ENCODE measurements around the gene CCDC102A. TPM values are rescaled to one million over a fixed set of nuclear protein-coding genes. Genes with fewer than 3 reads are reported as not detected.

CCDC102A gene
- total and polyA plus RNA-seq, 10 of the 15 experiments (the other 5 are each of a cell fraction or from before 2014, with no cell fraction given) = 0.03 to 5.9 (median 2.4) TPM

DNA sequence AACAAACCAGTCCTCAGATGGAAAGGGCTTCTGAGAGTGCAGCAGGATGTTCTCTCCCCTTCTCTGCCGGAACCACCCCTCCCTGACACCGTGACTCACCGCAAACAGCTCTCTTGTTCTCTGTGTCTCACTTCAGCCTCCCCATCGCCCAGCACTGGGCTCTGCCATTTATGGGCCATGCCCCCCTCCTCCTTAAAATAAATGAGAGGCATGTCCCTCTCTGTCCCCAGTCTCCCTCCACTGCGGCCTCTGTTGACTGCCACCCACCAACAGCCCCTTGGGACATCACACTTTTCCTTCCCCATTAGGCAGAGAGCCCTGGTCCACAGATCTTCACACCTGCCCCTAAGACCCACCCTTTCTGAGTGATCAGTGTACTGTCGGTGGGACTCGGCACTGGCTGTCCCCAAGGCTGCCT, 6.3 kb downstream of the CCDC102A start:
- RAD21 ChIA-PET (ENCODE audit: unreplicated experiment) = interaction anchor here (1.0 to 1.6 kb wide), 3 partner anchors 11 to 54 kb away, joined by 3 to 4 read pairs (median 3); partner anchors contain the start of gene ADGRG5
- FAIRE-seq (peak; percentile 80), ATAC-seq (peak; percentile 85), DNase-seq (ENCODE audit: low read depth, low spot score) (no peak)
- WGBS (ENCODE audit: insufficient coverage, insufficient replicate concordance, low lambda C conversion rate, missing lambda C conversion rate) = 3% methylated on average over 7 of the region's 7 CpGs
- H2AFZ ChIP-seq (ENCODE audit: control insufficient read depth, low read depth, low read length) = 0 out of 2 replicates have a peak overlapping the region, but pooled peaks have one; percentile 5
- BruUV-seq (replicated peaks) = no TSS peak
- in situ Hi-C loops (cut with MboI) (no loop called here), intact Hi-C loops (cut with micrococcal nuclease; ENCODE audit: unreplicated experiment) (no loop called here)
- no peaks in the 10 kb centered on the region for H3K9me3 ChIP-seq (replicated peaks; ENCODE audit: control insufficient read depth, insufficient read depth, low read length)
- peak overlapping the region; percentile 21 for H3K27ac ChIP-seq (ENCODE audit: control insufficient read depth, insufficient read depth)
- POLR2A ChIA-PET = interaction anchor here (0.8 kb wide), 1 partner anchor 12 kb away, joined by 4 read pairs; the partner anchor contains the start of gene ADGRG5
- peak overlapping the region; percentile 17; the same call in 1 of the 2 replicates for H3K4me3 ChIP-seq
- CTCF ChIA-PET = interaction anchor here (1.8 to 2.5 kb wide), 2 partner anchors 10 to 113 kb away, joined by 6 to 16 read pairs; no protein-coding TSS in a partner anchor
- H3K27me3 ChIP-seq (replicated peaks in 1 of 2; ENCODE audit: control insufficient read depth in 2 of 2, insufficient read depth in 2 of 2, low read length in 1 of 2) = no peaks in the 10 kb centered on the region
- H4K20me1 ChIP-seq (ENCODE audit: control insufficient read depth, insufficient read depth) = no peaks in the 10 kb centered on the region
- H3K36me3 ChIP-seq (ENCODE audit: control insufficient read depth in 2 of 2, insufficient read depth in 2 of 2, low read length in 1 of 2) = no peaks in the 10 kb centered on the region; a peak in 1 of 4 replicates
- peaks cover 4% of the 10 kb centered on the region for H3K79me2 ChIP-seq (ENCODE audit: control insufficient read depth, insufficient read depth, low read length)
- no peak overlapping the region for H3K9ac ChIP-seq (ENCODE audit: control insufficient read depth, insufficient read depth, low read length)
- peaks cover 37% of the 10 kb centered on the region for H3K4me1 ChIP-seq (ENCODE audit: control insufficient read depth, insufficient read depth, low read length)
- H3K4me2 ChIP-seq (ENCODE audit: control insufficient read depth, insufficient read depth) = peak overlapping the region; percentile 78
- SMC1A ChIA-PET (ENCODE audit: uncharacterized antibody, unreplicated experiment) = interaction anchor here (1.0 to 3.2 kb wide), 3 partner anchors 9 to 13 kb away, joined by 3 to 14 read pairs (median 4); partner anchors contain the start of gene ADGRG5
- TF ChIP-seq ZNF207 (IDR thresholded peaks at IDR 0.05; ENCODE audit: borderline replicate concordance) (no peak), CHD1 (IDR thresholded peaks at IDR 0.05; ENCODE audit: low read depth, low read length) (no peak), EED (IDR thresholded peaks at IDR 0.05; ENCODE audit: low read depth) (no peak), ZNF622 (IDR thresholded peaks at IDR 0.05) (no peak), CHD2 (IDR thresholded peaks at IDR 0.05; ENCODE audit: borderline replicate concordance, low read depth, low read length) (no peak), IKZF2 (IDR thresholded peaks at IDR 0.05) (peak; percentile 56 to 63), SMC3 (IDR thresholded peaks at IDR 0.05; ENCODE audit: borderline replicate concordance, low read length) (no peak), PAX8 (IDR thresholded peaks at IDR 0.05) (no peak), MEF2B (IDR thresholded peaks at IDR 0.05; ENCODE audit: partially characterized antibody, poor library complexity, severe bottlenecking) (peak; percentile 83), ASH2L (IDR thresholded peaks at IDR 0.05; ENCODE audit: borderline replicate concordance, low read depth) (no peak), NR2C2 (IDR thresholded peaks at IDR 0.05; ENCODE audit: borderline replicate concordance, control insufficient read depth, insufficient read length, low read depth) (no peak), GATAD2B (conservative IDR thresholded peaks at IDR 0.05; ENCODE audit: low read depth) (no peak), IKZF1 (conservative IDR thresholded peaks at IDR 0.05) (peak; percentile 56; the same call in 1 of the 2 replicates)
- TF ChIP-seq, protein P1, sequence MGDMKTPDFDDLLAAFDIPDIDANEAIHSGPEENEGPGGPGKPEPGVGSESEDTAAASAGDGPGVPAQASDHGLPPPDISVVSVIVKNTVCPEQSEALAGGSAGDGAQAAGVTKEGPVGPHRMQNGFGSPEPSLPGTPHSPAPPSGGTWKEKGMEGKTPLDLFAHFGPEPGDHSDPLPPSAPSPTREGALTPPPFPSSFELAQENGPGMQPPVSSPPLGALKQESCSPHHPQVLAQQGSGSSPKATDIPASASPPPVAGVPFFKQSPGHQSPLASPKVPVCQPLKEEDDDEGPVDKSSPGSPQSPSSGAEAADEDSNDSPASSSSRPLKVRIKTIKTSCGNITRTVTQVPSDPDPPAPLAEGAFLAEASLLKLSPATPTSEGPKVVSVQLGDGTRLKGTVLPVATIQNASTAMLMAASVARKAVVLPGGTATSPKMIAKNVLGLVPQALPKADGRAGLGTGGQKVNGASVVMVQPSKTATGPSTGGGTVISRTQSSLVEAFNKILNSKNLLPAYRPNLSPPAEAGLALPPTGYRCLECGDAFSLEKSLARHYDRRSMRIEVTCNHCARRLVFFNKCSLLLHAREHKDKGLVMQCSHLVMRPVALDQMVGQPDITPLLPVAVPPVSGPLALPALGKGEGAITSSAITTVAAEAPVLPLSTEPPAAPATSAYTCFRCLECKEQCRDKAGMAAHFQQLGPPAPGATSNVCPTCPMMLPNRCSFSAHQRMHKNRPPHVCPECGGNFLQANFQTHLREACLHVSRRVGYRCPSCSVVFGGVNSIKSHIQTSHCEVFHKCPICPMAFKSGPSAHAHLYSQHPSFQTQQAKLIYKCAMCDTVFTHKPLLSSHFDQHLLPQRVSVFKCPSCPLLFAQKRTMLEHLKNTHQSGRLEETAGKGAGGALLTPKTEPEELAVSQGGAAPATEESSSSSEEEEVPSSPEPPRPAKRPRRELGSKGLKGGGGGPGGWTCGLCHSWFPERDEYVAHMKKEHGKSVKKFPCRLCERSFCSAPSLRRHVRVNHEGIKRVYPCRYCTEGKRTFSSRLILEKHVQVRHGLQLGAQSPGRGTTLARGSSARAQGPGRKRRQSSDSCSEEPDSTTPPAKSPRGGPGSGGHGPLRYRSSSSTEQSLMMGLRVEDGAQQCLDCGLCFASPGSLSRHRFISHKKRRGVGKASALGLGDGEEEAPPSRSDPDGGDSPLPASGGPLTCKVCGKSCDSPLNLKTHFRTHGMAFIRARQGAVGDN (IDR thresholded peaks at IDR 0.05) = no peak
- TF ChIP-seq, protein P2, sequence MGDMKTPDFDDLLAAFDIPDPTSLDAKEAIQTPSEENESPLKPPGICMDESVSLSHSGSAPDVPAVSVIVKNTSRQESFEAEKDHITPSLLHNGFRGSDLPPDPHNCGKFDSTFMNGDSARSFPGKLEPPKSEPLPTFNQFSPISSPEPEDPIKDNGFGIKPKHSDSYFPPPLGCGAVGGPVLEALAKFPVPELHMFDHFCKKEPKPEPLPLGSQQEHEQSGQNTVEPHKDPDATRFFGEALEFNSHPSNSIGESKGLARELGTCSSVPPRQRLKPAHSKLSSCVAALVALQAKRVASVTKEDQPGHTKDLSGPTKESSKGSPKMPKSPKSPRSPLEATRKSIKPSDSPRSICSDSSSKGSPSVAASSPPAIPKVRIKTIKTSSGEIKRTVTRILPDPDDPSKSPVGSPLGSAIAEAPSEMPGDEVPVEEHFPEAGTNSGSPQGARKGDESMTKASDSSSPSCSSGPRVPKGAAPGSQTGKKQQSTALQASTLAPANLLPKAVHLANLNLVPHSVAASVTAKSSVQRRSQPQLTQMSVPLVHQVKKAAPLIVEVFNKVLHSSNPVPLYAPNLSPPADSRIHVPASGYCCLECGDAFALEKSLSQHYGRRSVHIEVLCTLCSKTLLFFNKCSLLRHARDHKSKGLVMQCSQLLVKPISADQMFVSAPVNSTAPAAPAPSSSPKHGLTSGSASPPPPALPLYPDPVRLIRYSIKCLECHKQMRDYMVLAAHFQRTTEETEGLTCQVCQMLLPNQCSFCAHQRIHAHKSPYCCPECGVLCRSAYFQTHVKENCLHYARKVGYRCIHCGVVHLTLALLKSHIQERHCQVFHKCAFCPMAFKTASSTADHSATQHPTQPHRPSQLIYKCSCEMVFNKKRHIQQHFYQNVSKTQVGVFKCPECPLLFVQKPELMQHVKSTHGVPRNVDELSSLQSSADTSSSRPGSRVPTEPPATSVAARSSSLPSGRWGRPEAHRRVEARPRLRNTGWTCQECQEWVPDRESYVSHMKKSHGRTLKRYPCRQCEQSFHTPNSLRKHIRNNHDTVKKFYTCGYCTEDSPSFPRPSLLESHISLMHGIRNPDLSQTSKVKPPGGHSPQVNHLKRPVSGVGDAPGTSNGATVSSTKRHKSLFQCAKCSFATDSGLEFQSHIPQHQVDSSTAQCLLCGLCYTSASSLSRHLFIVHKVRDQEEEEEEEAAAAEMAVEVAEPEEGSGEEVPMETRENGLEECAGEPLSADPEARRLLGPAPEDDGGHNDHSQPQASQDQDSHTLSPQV (IDR thresholded peaks at IDR 0.05) = no peak

Data from GM12878 (cell line).